Measurements from ENCODE around the gene UGGT2.

GRCh38 chr13:95893861-95894260, 159.3 kb downstream of the UGGT2 start:
- TF ChIP-seq CTCF (IDR thresholded peaks at IDR 0.05; ENCODE audit: low read depth, low read length, poor library complexity, severe bottlenecking) (no peak), EZH2phosphoT487 (IDR thresholded peaks at IDR 0.05; ENCODE audit: borderline replicate concordance, low read length) (no peak)

Measured in DOHH2 (cell line).